Heart left ventricle (tissue), 16 donors: Measurements from ENCODE around the gene PDE6B. TPM values are rescaled to one million over a fixed set of nuclear protein-coding genes. Genes with fewer than 3 reads are reported as not detected.

Experiments used
- ATAC-seq, 4 donors: fragments of 200-7000 bp; cut with Tn5 transposase; one replicate each; pipeline ENCODE4 v1.9.1; 2020 to 2022; ENCODE audit warnings: moderate library complexity in 4 of 4, mild to moderate bottlenecking in 3 of 4, moderate number of reproducible peaks in 1 of 4
- DNase-seq, 5 donors: peaks; one replicate each; pipeline ENCODE4 v3.0.0-alpha.2; 2020
- H3K27ac ChIP-seq, 12 donors: fragments of 200-600 bp; sonication (generic) in 4 of 12; one replicate each; pipeline versions ENCODE4 v1.5.0 to v1.8.0; 2016 to 2022; ENCODE audit warnings: mild to moderate bottlenecking in 2 of 12
- H3K27me3 ChIP-seq, 9 donors: fragments of 200-600 bp; sonication (generic) in 2 of 9; one replicate each; pipeline versions ENCODE4 v1.5.1 to v1.8.0; 2016 to 2022; ENCODE audit warnings: mild to moderate bottlenecking in 3 of 9
- H3K36me3 ChIP-seq, 9 donors: fragments of 200-600 bp; sonication (generic) in 2 of 9; one replicate each; pipeline versions ENCODE4 v1.5.0 to v1.8.0; 2018 to 2022; ENCODE audit warnings: mild to moderate bottlenecking in 2 of 9
- H3K4me1 ChIP-seq, 12 donors: fragments of 200-600 bp; sonication (generic) in 4 of 12; one replicate each; pipeline versions ENCODE4 v1.5.0 to v1.8.0; 2016 to 2022; ENCODE audit warnings: mild to moderate bottlenecking in 3 of 12
- H3K4me3 ChIP-seq, 12 donors: fragments of 200-600 bp; sonication (generic) in 4 of 12; one replicate each; pipeline versions ENCODE4 v1.5.0 to v1.8.0; 2017 to 2022; ENCODE audit warnings: mild to moderate bottlenecking in 9 of 12, moderate library complexity in 4 of 12
- H3K9me3 ChIP-seq, 12 donors: fragments of 200-600 bp; sonication (generic) in 4 of 12; one replicate each; pipeline versions ENCODE4 v1.5.0 to v1.8.0; 2016 to 2022; ENCODE audit warnings: mild to moderate bottlenecking in 1 of 12
- POLR2A ChIP-seq, 2 donors: fragments of 450-650 bp; IDR thresholded peaks; one replicate each; pipeline ENCODE4 v1.6.1; 2017; ENCODE audit warnings: antibody characterized with exemption in 2 of 2, mild to moderate bottlenecking in 2 of 2, moderate library complexity in 2 of 2
- WGBS, 4 donors: extraction: QIAGEN DNeasy Blood & Tissue Kit in 2 of 4; methylation state at CpG; one replicate each; pipeline versions ENCODE4 v1.1.5 to v1.1.7; 2013 to 2018; 5-methylcytosine and 5-hydroxymethylcytosine counted together
- intact Hi-C, 10 donors: fragments of 100-400 bp; cut with DNase I; formaldehyde crosslinking; loops; one replicate each; pipeline versions ENCODE4 v1.11.1 to v1.14.2; 2022
- polyA plus RNA-seq, 2 donors: library from polyadenylated mRNA; stranded (reverse); fragments of 200-250 nt; gene quantifications; one replicate each; pipeline ENCODE4 v1.2.3, GENCODE V29; 2013
- total RNA-seq, 9 donors: library from RNA; depleted of rRNA in 2 of 9; stranded (reverse); fragments of >200 nt in 2 of 9; fragmentation: NEBNext Ultra II Directional in 3 of 9; extraction: Animal tissue kit (Norgen Biotek cat#: 25700) in 3 of 9; gene quantifications; one replicate each; pipeline versions ENCODE4 v1.1.0 to v1.2.4, GENCODE V29; 2016 to 2023
- TF ChIP-seq, protein P1 (sequence below), 12 donors: fragments of 200-600 bp; sonication (generic) in 4 of 12; IDR thresholded peaks; one replicate each; pipeline versions ENCODE4 v1.5.0 to v1.8.0; 2018 to 2022; ENCODE audit warnings: antibody characterized with exemption in 12 of 12, mild to moderate bottlenecking in 5 of 12
- donor health status: ischemic (EF 13 %, LVEDD 7.1; RV severe dilation, severe dysfunction).
- donor health status: healthy with polysubstance abuse.
- donor health status: DM: no; HTN: yes; CAD: no.
- donor health status: DM: no; HTN: no; CAD: no.
- donor health status: ischemic (EF 25% LVEDD 6.9; RV normal size, moderate dysfunction).
- donor health status: ischemic (EF 25% LVEDD 5.7; RV mildly dilated, moderate dysfunction).
- donor health status: healthy.
- donor health status: DM: yes; HTN: yes; CAD: no.
- donor health status: ischemic (EF 35%, LVEDD 5.7; RV mildly dilated, moderate dysfunction).
- donor health status: nonischemic (EF 11% LVEDD 7.7; RV severe dilation, severe dysfunction).
- donor health status: DM: yes; HTN: yes; CAD: no.
- donor health status: PGD.
- donor health status: ischemic (EF 29% LVEDD 5.4; RV normal size, mild dysfunction).
- donor health status: nonischemic (EF 23%, LVEDD 6.1; RV moderate dilation, normal function).

Gene PDE6B
- total and polyA plus RNA-seq, 11 donors: 0.61 to 8.4 (median 3.5) TPM

DNA sequence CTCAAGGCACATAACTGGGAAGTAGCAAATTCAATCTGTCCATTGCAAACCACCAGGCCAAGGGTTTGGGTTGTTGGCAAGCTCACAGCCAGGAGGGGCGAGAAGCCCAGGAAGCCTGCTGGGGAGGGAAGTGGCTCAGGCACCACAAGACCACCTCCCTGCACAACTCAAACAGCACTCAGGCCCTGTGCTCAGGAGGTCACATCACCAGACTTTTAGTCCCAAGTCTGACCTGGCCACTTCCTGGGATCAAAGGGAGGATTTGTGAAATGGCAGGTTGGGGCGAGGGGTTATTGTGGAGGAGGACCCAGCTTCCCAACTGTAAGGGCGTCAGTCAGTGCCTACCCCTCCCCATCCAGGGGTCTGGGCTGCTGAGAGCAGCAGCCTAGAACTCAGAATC, 46.4 kb downstream of the PDE6B start:
- H3K27me3 ChIP-seq: no peaks in the 10 kb centered on the region
- DNase-seq: no peak
- no peaks in the 10 kb centered on the region for H3K9me3 ChIP-seq
- no peak overlapping the region for H3K4me3 ChIP-seq
- intact Hi-C loops: loop anchor here in 4 of 10 donors (5.0 to 10.0 kb wide), 3 partner anchors 197 to 429 kb away; no protein-coding TSS in a partner anchor
- H3K27ac ChIP-seq: no peak overlapping the region
- WGBS, 4 donors: 89 to 100% (median 92%) methylated on average over 3 of the region's 3 CpGs
- peaks cover 6 to 30% (median 17%) of the 10 kb centered on the region in 12 donors for H3K4me1 ChIP-seq
- no peak for TF ChIP-seq POLR2A (IDR thresholded peaks at IDR 0.05)
- TF ChIP-seq, protein P1, sequence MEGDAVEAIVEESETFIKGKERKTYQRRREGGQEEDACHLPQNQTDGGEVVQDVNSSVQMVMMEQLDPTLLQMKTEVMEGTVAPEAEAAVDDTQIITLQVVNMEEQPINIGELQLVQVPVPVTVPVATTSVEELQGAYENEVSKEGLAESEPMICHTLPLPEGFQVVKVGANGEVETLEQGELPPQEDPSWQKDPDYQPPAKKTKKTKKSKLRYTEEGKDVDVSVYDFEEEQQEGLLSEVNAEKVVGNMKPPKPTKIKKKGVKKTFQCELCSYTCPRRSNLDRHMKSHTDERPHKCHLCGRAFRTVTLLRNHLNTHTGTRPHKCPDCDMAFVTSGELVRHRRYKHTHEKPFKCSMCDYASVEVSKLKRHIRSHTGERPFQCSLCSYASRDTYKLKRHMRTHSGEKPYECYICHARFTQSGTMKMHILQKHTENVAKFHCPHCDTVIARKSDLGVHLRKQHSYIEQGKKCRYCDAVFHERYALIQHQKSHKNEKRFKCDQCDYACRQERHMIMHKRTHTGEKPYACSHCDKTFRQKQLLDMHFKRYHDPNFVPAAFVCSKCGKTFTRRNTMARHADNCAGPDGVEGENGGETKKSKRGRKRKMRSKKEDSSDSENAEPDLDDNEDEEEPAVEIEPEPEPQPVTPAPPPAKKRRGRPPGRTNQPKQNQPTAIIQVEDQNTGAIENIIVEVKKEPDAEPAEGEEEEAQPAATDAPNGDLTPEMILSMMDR (IDR thresholded peaks at IDR 0.05): no peak
- peaks cover 0 to 30% (median 26%) of the 10 kb centered on the region in 9 donors for H3K36me3 ChIP-seq
- no peak for ATAC-seq

DNA sequence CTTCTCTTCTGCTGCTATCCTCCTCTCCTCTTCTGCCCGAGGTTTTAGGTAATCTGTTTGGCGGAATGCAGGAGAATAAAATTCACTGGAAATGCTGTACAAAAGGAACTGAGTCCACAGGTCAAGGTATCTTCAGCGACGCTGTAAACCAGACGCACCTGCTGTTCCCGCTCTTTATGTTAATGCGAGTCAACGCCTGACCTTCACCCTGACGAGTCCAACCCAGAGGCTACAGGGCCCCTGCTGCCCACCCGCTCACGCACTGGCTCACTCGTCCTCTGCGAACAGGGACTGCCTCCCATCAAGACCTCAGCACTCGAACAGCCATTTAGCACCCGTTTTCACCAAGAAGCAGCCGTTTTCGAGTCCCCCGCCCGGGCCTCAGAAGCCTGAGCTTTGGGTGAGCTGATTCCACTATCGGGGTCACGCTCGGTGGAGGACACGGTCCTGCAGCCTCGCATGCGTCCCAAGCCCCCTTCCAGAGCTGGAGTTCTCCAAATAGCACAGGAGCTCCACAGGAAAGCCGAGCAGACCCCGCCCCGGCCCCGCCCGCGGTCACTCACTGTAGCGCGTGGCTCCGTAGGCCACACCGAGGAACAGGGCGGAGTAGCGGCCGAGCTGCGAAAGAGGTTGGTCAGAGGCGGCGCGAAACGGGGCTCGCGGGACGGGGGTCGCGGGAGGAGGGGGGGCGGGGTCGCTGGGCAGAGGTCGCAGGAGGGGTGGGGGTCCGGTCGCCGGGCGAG, 48.1 kb downstream of the PDE6B start:
- intact Hi-C loops: loop anchor here in 4 of 10 donors (1.0 to 10.0 kb wide), 4 partner anchors 32 to 431 kb away; partner anchors contain the start of gene PCGF3 (in 1 of the 4)
- ATAC-seq: peak in 3 of 4 donors; percentile 21 to 46 (median 41)
- WGBS, 4 donors: 6 to 14% (median 10%) methylated on average over 30 to 55 of the region's 55 CpGs
- TF ChIP-seq, protein P1 (IDR thresholded peaks at IDR 0.05): no peak
- no peak for TF ChIP-seq POLR2A (IDR thresholded peaks at IDR 0.05)
- no peaks in the 10 kb centered on the region for H3K9me3 ChIP-seq
- peaks cover 6 to 30% (median 17%) of the 10 kb centered on the region in 12 donors for H3K4me1 ChIP-seq
- peak overlapping the region; percentile 47 to 98 (median 92) for H3K27ac ChIP-seq
- no peaks in the 10 kb centered on the region for H3K27me3 ChIP-seq
- DNase-seq: peak in 4 of 5 donors; percentile 58 to 81 (median 66)
- peaks cover 0 to 30% (median 26%) of the 10 kb centered on the region in 9 donors for H3K36me3 ChIP-seq
- peak overlapping the region; percentile 56 to 99 (median 90) for H3K4me3 ChIP-seq

DNA sequence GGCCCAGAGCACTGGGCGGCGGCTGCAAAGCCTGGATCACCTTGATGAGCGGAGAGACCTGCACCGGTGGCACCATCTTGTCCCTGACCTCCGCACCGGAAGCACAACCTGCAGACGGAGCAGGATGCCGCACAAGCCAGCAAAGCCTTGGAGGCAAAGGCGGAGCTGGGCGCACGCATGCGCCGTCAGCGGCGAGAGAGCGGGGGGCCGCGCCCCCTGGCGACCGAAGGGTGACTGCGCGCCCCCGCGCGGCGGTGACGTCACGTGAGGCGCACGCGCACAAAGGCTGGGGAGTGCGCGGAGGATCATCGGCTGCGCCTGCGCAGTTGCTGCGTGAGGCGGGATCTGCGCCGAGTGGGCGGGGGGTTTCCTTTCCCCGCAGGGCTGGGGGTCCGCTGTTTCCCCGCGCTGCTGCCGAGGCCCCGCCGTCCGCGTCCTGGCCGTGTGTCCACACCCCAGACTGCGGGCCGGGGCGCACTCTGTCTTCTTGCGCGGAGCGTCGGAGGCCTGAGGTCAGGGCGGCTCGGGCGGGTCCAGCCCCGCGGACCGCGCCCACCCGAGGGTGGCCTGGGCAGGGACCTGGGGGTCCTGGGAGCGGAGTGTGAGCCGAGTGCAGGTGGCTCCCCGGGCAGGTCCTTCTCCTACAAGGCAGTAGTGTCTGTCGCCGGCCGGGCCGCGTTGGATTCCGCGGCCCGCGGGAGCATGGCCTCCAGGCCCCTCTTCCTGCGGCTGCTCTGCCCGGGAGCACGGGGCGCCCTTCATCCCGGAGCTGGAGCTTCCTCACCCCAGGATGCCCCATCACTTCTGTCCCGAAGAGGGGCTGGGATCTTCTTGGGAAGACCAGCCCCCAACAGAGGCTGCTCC, 49.0 kb downstream of the PDE6B start, which contains the start of the genes ATP5ME and MYL5:
Gene ATP5ME (minus strand): TSS at position 105 of the 864 bp plus-strand sequence. CDS start 29 bp downstream, at position 76.
Gene MYL5 (plus strand): TSS at position 371 of the 864 bp plus-strand sequence. CDS start 3,485 bp downstream, outside the sequence.
- DNase-seq: peak; percentile 96 to 99 (median 97)
- Histone ChIP-seq H3K27me3 (no peaks in the 10 kb centered on the region), H3K4me3 (peak within 1 kb of the TSS; percentile 56 to 99 (median 90)), H3K27ac (peak within 1 kb of the TSS; percentile 83 to 98 (median 93)), H3K4me1 (peaks cover 6 to 30% (median 17%) of the 10 kb centered on the region in 12 donors), H3K9me3 (no peaks in the 10 kb centered on the region), H3K36me3 (peaks cover 0 to 30% (median 26%) of the 10 kb centered on the region in 9 donors)
- intact Hi-C loops: loop anchor here in 4 of 10 donors (1.0 to 10.0 kb wide), 4 partner anchors 31 to 432 kb away; partner anchors contain the start of gene PCGF3 (in 1 of the 4)
- TF ChIP-seq POLR2A (IDR thresholded peaks at IDR 0.05): peak in 1 of 2 donors; percentile 92
- TF ChIP-seq, protein P1 (IDR thresholded peaks at IDR 0.05): peak; percentile 88 to 98 (median 96)
- 0 to 1% (median 1%) methylated on average over 52 to 84 of the region's 84 CpGs for WGBS, 4 donors
- peak; percentile 78 to 90 (median 88) for ATAC-seq
